Ishikawa (cell line): ENCODE data around the gene CD34.

Experiments used
- CEBPB ChIP-seq: IDR thresholded peaks from 2 replicates; pipeline ENCODE4 v1.6.1; 2012
- CREB1 ChIP-seq: IDR thresholded peaks from 2 replicates; pipeline ENCODE4 v1.6.1; 2012; ENCODE audit warnings: low read depth
- EGR1 ChIP-seq: IDR thresholded peaks from 2 replicates; pipeline ENCODE4 v1.6.1; 2012
- EP300 ChIP-seq: IDR thresholded peaks from 2 replicates; pipeline ENCODE4 v1.6.1; 2012; ENCODE audit warnings: borderline replicate concordance
- FOXM1 ChIP-seq: IDR thresholded peaks from 2 replicates; pipeline ENCODE4 v1.6.1; 2012; ENCODE audit warnings: low read depth, borderline replicate concordance
- NFIC ChIP-seq: IDR thresholded peaks from 2 replicates; pipeline ENCODE4 v1.6.1; 2012
- RAD21 ChIP-seq: IDR thresholded peaks from 2 replicates; pipeline ENCODE4 v1.6.1; 2012; ENCODE audit warnings: low read depth
- TAF1 ChIP-seq: IDR thresholded peaks from 2 replicates; pipeline ENCODE4 v1.6.1; 2012; ENCODE audit warnings: low read depth, mild to moderate bottlenecking
- TCF12 ChIP-seq: IDR thresholded peaks from 2 replicates; pipeline ENCODE4 v1.6.1; 2012; ENCODE audit warnings: low read depth
- TEAD4 ChIP-seq: IDR thresholded peaks from 2 replicates; pipeline ENCODE4 v1.6.1; 2012
- USF1 ChIP-seq: IDR thresholded peaks from 2 replicates; pipeline ENCODE4 v1.6.1; 2012
- YY1 ChIP-seq: IDR thresholded peaks from 2 replicates; pipeline ENCODE4 v1.6.1; 2012; ENCODE audit warnings: low read depth
- ZBTB7A ChIP-seq: IDR thresholded peaks from 2 replicates; pipeline ENCODE4 v1.6.1; 2012; ENCODE audit warnings: low read depth
- TF ChIP-seq, protein P1 (sequence below): IDR thresholded peaks from 2 replicates; pipeline ENCODE4 v1.6.1; 2012
- TF ChIP-seq, protein P2 (sequence below): IDR thresholded peaks from 2 replicates; pipeline ENCODE4 v1.6.1; 2012; ENCODE audit warnings: low read depth, mild to moderate bottlenecking

CD34 gene

GRCh38 chr1:207959141-207959825 lies 48.4 kb upstream of the CD34 start:
- no peak for TF ChIP-seq TEAD4
- TF ChIP-seq RAD21: no peak
- TF ChIP-seq ZBTB7A: no peak
- TF ChIP-seq USF1: no peak
- TF ChIP-seq TAF1: no peak
- no peak for TF ChIP-seq CREB1
- no peak for TF ChIP-seq YY1
- no peak for TF ChIP-seq TCF12
- TF ChIP-seq, protein P1, sequence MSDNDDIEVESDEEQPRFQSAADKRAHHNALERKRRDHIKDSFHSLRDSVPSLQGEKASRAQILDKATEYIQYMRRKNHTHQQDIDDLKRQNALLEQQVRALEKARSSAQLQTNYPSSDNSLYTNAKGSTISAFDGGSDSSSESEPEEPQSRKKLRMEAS: no peak
- TF ChIP-seq FOXM1: no peak
- no peak for TF ChIP-seq CEBPB
- no peak for TF ChIP-seq EGR1

GRCh38 chr1:207958376-207959139 lies 47.6 kb upstream of the CD34 start:
- no peak for TF ChIP-seq TCF12
- no peak for TF ChIP-seq NFIC
- no peak for TF ChIP-seq TEAD4
- TF ChIP-seq RAD21: no peak
- TF ChIP-seq EGR1: no peak
- no peak for TF ChIP-seq TAF1
- TF ChIP-seq, protein P2, sequence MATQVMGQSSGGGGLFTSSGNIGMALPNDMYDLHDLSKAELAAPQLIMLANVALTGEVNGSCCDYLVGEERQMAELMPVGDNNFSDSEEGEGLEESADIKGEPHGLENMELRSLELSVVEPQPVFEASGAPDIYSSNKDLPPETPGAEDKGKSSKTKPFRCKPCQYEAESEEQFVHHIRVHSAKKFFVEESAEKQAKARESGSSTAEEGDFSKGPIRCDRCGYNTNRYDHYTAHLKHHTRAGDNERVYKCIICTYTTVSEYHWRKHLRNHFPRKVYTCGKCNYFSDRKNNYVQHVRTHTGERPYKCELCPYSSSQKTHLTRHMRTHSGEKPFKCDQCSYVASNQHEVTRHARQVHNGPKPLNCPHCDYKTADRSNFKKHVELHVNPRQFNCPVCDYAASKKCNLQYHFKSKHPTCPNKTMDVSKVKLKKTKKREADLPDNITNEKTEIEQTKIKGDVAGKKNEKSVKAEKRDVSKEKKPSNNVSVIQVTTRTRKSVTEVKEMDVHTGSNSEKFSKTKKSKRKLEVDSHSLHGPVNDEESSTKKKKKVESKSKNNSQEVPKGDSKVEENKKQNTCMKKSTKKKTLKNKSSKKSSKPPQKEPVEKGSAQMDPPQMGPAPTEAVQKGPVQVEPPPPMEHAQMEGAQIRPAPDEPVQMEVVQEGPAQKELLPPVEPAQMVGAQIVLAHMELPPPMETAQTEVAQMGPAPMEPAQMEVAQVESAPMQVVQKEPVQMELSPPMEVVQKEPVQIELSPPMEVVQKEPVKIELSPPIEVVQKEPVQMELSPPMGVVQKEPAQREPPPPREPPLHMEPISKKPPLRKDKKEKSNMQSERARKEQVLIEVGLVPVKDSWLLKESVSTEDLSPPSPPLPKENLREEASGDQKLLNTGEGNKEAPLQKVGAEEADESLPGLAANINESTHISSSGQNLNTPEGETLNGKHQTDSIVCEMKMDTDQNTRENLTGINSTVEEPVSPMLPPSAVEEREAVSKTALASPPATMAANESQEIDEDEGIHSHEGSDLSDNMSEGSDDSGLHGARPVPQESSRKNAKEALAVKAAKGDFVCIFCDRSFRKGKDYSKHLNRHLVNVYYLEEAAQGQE: no peak
- no peak for TF ChIP-seq ZBTB7A
- TF ChIP-seq, protein P1: no peak
- no peak for TF ChIP-seq YY1
- no peak for TF ChIP-seq EP300

GRCh38 chr1:207956986-207957385 lies 46.1 kb upstream of the CD34 start:
- no peak for TF ChIP-seq TAF1
- no peak for TF ChIP-seq EP300
- no peak for TF ChIP-seq USF1
- TF ChIP-seq, protein P2: no peak
- no peak for TF ChIP-seq TCF12
- TF ChIP-seq RAD21: no peak
- TF ChIP-seq CREB1: no peak
- no peak for TF ChIP-seq CEBPB

DNA sequence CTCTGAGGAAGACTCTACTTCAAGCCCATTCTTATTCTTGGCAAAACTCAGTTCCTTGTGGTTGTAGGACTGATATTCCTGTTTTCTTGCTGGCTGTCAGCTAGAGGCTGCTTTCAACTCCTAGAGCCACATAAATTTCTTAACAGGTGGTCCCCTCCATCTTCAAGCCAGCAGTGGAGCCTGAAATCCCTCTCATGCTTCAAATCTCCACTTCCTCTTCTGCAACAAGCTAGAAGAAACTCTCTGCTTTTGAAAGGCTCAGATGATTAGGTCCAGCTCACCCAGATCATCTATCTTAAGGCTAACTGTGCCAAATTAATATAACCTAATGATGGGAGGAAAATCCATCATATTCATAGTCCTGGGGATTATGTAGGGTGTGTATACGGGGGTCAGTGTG lies 43.2 kb upstream of the CD34 start:
- no peak for TF ChIP-seq EGR1

GRCh38 chr1:207952617-207953542 lies 42.0 kb upstream of the CD34 start:
- no peak for TF ChIP-seq FOXM1
- no peak for TF ChIP-seq CREB1
- no peak for TF ChIP-seq TAF1
- TF ChIP-seq, protein P1: no peak
- TF ChIP-seq USF1: no peak
- no peak for TF ChIP-seq EGR1
- no peak for TF ChIP-seq RAD21
- TF ChIP-seq NFIC: no peak
- no peak for TF ChIP-seq EP300
- no peak for TF ChIP-seq TEAD4
- no peak for TF ChIP-seq TCF12
- TF ChIP-seq ZBTB7A: no peak
- TF ChIP-seq, protein P2: no peak
- TF ChIP-seq YY1: no peak
- no peak for TF ChIP-seq CEBPB
